ENCODE results near the gene KIRREL3.

The KIRREL3 gene

DNA sequence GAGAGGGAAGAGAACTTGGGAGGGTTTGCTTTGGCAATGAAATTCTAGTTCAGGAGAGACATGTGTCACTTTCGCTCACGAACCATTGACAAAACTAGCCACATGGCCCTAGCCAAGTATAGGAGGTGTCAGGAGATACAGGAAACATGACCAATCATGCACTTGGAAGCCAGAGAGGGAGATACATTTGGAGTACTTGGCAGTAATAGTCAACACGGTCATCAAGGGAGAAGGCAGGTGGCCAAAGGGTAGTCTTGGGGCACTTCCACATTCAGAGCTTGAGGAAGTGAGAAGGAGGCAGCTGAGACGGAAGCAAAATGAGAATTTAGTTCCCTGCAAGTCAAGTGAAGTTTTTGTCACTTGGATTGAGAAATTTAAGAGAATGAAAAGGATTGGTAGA is 26.4 kb upstream of the KIRREL3 start:
- Histone ChIP-seq H3K9ac (ENCODE audit: low read length) (no peak overlapping the region), H3K27me3 (ENCODE audit: control insufficient read depth, insufficient read depth, low read length) (no peaks in the 10 kb centered on the region), H3K4me3 (ENCODE audit: low read length) (no peak overlapping the region), H3K4me1 (ENCODE audit: control insufficient read depth, low read depth, low read length) (peaks cover 5% of the 10 kb centered on the region), H3K36me3 (ENCODE audit: control insufficient read depth, low read depth, low read length) (no peaks in the 10 kb centered on the region), H3K9me3 (ENCODE audit: control insufficient read depth, low read depth, low read length) (no peaks in the 10 kb centered on the region), H3K27ac (ENCODE audit: low read length) (no peak overlapping the region)

DNA sequence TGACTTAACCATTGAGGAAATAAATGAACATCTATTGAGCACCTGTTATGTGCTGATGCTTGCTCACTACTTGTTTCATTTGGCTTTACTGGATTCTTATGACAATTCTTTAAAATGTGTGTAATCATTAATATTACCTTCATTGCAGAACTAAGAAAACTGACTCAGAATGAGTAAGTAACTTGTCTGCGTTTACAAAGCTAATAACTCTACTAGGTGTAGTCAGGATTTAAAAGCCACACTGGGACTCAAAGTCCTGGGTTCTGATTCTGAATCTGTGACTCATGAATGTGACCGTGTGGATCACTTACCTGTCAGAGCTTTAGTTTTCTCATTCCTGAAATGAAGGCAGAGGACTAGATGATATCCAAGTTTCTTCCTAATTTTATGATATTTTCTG is 23.4 kb upstream of the KIRREL3 start:
- Histone ChIP-seq H3K9me3 (ENCODE audit: control insufficient read depth, low read depth, low read length) (no peaks in the 10 kb centered on the region), H3K36me3 (ENCODE audit: control insufficient read depth, low read depth, low read length) (no peaks in the 10 kb centered on the region), H3K27ac (ENCODE audit: low read length) (no peak overlapping the region), H3K4me1 (ENCODE audit: control insufficient read depth, low read depth, low read length) (peaks cover 5% of the 10 kb centered on the region), H3K27me3 (ENCODE audit: control insufficient read depth, insufficient read depth, low read length) (no peaks in the 10 kb centered on the region), H3K9ac (ENCODE audit: low read length) (no peak overlapping the region), H3K4me3 (ENCODE audit: low read length) (no peak overlapping the region)

DNA sequence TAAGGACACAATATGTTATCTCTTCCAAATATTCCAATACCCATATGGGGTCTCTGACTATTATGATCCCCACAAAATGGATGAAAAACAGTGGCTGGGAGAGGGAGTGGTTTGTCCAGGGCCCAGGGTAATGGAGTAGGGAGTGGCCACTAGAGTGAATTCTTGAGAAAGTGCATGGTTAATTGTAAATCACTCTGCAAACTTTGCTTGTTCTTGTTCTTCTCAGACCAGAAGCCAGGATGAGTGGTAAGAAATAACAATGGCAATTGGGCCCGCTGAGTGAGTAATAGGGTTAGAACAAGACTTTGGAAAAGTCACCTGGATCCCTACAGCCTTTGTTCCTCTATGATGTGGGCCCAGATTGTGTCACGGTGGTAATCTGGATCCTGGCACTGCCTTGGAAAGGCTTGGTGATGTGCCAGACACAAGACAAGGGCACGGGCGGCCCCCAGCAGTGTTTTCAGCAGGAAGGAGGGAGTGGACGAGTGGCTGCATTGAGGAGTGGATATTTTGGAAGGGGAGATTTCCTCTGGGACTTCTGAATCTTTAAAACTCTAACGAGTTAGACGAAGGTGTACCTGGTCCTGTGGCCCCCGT is 18.2 kb upstream of the KIRREL3 start:
- Histone ChIP-seq H3K4me3 (ENCODE audit: low read length) (no peak overlapping the region), H3K4me1 (ENCODE audit: control insufficient read depth, low read depth, low read length) (no peaks in the 10 kb centered on the region), H3K27me3 (ENCODE audit: control insufficient read depth, insufficient read depth, low read length) (no peaks in the 10 kb centered on the region), H3K36me3 (ENCODE audit: control insufficient read depth, low read depth, low read length) (no peaks in the 10 kb centered on the region), H3K27ac (ENCODE audit: low read length) (no peak overlapping the region), H3K9ac (ENCODE audit: low read length) (no peak overlapping the region), H3K9me3 (ENCODE audit: control insufficient read depth, low read depth, low read length) (no peaks in the 10 kb centered on the region)

DNA sequence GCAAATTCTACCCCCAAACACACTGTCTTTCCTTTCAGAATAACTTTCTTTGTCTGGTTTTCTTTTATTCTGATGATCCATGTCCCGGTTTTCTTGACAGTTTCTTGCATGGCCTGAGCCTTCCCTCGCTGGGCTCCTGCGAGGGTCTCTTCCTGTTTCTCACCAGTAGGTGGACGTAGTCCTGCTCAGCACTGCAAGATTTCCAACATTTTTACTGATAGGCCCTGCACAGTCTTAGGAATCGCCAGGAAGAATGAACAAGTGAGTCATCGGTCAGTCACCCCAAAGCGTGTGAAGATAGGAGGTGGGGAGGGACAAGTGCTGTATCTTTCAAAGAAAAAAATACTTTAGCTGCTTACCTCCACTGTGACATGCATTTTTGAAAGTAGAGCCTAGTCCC is 16.9 kb upstream of the KIRREL3 start:
- no peaks in the 10 kb centered on the region for H3K36me3 ChIP-seq (ENCODE audit: control insufficient read depth, low read depth, low read length)
- no peaks in the 10 kb centered on the region for H3K9me3 ChIP-seq (ENCODE audit: control insufficient read depth, low read depth, low read length)
- H3K27me3 ChIP-seq (ENCODE audit: control insufficient read depth, insufficient read depth, low read length) = no peaks in the 10 kb centered on the region
- H3K4me1 ChIP-seq (ENCODE audit: control insufficient read depth, low read depth, low read length) = no peaks in the 10 kb centered on the region
- no peak overlapping the region for H3K9ac ChIP-seq (ENCODE audit: low read length)
- no peak overlapping the region for H3K27ac ChIP-seq (ENCODE audit: low read length)
- no peak overlapping the region for H3K4me3 ChIP-seq (ENCODE audit: low read length)

DNA sequence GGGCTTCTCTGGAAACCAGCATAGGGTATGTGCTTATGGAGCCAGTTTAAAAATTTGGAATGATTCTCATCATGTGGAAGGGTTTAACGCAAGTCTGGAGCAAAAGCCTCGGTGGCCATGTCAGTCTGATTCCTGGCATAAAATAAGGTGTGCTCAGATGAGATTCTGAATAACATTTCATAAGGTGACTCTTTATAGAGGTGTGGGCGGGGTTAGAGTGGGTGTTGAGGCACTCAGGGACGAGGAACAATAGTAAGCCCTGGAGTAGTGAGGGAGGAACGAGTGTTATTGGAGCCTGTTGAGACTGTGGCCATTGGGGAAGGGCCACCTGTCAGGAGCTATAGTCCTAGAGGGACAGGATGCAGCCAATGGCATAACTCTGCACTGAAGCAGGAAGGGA is 13.0 kb upstream of the KIRREL3 start:
- Histone ChIP-seq H3K27me3 (ENCODE audit: control insufficient read depth, insufficient read depth, low read length) (no peaks in the 10 kb centered on the region), H3K4me3 (ENCODE audit: low read length) (no peak overlapping the region), H3K9ac (ENCODE audit: low read length) (no peak overlapping the region), H3K27ac (ENCODE audit: low read length) (no peak overlapping the region), H3K4me1 (ENCODE audit: control insufficient read depth, low read depth, low read length) (no peaks in the 10 kb centered on the region), H3K9me3 (ENCODE audit: control insufficient read depth, low read depth, low read length) (no peaks in the 10 kb centered on the region), H3K36me3 (ENCODE audit: control insufficient read depth, low read depth, low read length) (no peaks in the 10 kb centered on the region)

DNA sequence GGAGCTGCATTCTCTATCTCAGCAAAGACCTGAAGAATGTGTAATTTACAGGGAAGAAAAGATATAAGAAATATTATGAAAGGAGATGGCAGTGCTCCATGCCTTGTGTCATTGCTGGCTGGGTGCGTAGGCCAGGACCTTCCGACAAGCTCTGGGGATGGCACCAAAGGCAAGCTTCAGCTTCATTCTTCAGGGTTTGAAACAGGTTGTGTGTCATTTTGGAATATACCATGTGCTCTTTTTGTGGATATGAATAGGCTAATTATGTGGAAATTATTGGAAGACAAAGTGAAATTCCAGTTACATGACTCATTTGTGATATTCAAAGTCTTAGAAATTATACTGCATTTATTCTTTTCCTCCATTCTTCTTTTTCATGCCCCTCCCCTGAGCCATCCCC is 5.7 kb upstream of the KIRREL3 start:
- Histone ChIP-seq H3K36me3 (ENCODE audit: control insufficient read depth, low read depth, low read length) (no peaks in the 10 kb centered on the region), H3K27ac (ENCODE audit: low read length) (no peak overlapping the region), H3K4me3 (ENCODE audit: low read length) (no peak overlapping the region), H3K9ac (ENCODE audit: low read length) (no peak overlapping the region), H3K27me3 (ENCODE audit: control insufficient read depth, insufficient read depth, low read length) (peaks cover 39% of the 10 kb centered on the region), H3K4me1 (ENCODE audit: control insufficient read depth, low read depth, low read length) (no peaks in the 10 kb centered on the region), H3K9me3 (ENCODE audit: control insufficient read depth, low read depth, low read length) (no peaks in the 10 kb centered on the region)

DNA sequence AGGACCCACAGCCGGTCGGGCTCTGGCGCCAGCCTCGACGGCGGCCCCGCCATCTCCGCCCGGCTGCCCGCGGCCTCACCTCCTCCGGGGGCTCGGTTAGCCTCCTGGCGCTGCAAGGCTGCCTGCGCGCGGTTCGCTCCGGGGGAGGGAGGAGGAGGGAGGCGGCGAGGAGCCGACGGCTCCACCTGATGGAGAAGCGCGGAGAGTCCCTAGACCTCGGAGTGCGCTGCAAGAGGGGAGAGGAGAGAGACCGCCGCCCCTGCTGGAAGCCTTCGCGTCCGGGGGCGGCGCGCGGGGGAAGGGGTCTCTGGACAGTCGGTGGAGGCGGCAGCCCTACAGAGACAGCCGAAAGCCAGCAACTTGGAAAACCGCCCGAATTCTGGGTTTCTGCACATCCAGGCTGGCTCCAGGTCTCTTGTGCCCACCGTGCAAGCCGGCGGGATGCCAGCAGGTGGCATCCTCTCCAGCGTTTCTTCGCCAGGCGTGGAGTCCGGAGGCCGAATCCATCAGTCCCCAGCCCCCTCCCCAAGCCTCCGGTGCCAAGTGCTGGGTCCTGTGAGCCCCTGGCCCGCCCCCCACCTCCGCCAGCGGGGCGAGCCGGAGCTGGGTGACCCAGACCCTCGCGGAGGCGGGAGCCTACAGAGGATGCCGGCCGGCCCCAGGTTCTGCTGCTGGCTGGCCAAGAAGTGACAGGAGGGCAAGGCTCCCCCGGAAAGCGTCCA is 2.9 kb upstream of the KIRREL3 start:
- no peaks in the 10 kb centered on the region for H3K36me3 ChIP-seq (ENCODE audit: control insufficient read depth, low read depth, low read length)
- no peak overlapping the region for H3K9ac ChIP-seq (ENCODE audit: low read length)
- peaks cover 5% of the 10 kb centered on the region for H3K4me1 ChIP-seq (ENCODE audit: control insufficient read depth, low read depth, low read length)
- H3K27me3 ChIP-seq (ENCODE audit: control insufficient read depth, insufficient read depth, low read length) = peaks cover 68% of the 10 kb centered on the region
- H3K9me3 ChIP-seq (ENCODE audit: control insufficient read depth, low read depth, low read length) = no peaks in the 10 kb centered on the region
- no peak overlapping the region for H3K27ac ChIP-seq (ENCODE audit: low read length)
- H3K4me3 ChIP-seq (ENCODE audit: low read length) = peak overlapping the region; percentile 70

DNA sequence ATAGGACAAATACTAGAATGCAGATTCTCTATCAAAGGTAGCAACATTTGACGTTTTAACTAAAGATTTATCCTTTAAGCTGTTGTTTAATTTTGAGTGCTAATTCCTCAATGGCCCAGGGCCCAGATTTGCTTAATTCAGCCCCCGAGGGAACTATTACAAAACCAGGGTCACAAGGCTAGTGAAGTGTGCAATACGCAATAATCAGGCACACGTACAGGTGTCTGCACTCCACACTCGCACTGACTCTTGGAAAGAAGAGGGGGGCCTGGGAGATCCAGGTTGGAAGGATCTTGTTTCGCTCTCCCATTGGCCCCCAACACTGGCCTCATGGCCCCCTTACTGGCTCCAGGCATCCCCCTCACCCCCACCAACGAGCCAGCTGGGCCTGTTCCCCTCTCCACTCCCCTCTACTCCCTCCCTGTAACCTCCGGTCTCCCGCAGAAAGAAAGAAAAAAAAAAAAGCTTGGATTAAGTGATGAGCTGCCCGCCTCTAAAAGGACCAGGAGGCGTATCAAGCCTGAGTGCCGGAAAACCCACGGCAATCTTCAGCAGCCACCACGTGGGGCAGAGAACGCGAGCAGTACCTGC is 2.2 kb upstream of the KIRREL3 start:
- peak overlapping the region; percentile 70 for H3K4me3 ChIP-seq (ENCODE audit: low read length)
- no peaks in the 10 kb centered on the region for H3K36me3 ChIP-seq (ENCODE audit: control insufficient read depth, low read depth, low read length)
- H3K4me1 ChIP-seq (ENCODE audit: control insufficient read depth, low read depth, low read length) = peaks cover 5% of the 10 kb centered on the region
- H3K27ac ChIP-seq (ENCODE audit: low read length) = no peak overlapping the region
- no peaks in the 10 kb centered on the region for H3K9me3 ChIP-seq (ENCODE audit: control insufficient read depth, low read depth, low read length)
- peaks cover 74% of the 10 kb centered on the region for H3K27me3 ChIP-seq (ENCODE audit: control insufficient read depth, insufficient read depth, low read length)
- H3K9ac ChIP-seq (ENCODE audit: low read length) = no peak overlapping the region

DNA sequence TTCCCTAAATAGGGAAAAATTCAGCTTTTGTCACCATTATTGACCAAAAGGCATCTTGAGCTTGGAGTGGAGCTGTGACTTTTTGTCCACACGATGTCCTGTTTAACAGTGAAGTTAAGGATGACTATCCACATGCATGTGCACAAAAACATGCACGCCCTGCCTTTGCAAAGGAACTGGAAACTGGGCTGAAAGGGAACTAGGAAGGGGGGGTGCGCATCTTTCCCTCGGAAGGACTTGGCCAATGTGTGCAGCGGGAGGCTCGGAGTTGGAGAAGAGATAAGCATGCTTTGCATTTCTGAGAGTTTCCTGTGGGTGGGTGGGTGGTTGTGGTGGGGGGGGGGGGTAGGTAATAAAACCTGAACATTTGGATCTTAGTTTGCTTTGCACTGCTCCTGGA is 411 bp upstream of the KIRREL3 start:
- Histone ChIP-seq H3K4me1 (ENCODE audit: control insufficient read depth, low read depth, low read length) (peaks cover 5% of the 10 kb centered on the region), H3K36me3 (ENCODE audit: control insufficient read depth, low read depth, low read length) (no peaks in the 10 kb centered on the region), H3K4me3 (ENCODE audit: low read length) (peak overlapping the region; percentile 62), H3K27me3 (ENCODE audit: control insufficient read depth, insufficient read depth, low read length) (peaks cover 74% of the 10 kb centered on the region), H3K9me3 (ENCODE audit: control insufficient read depth, low read depth, low read length) (no peaks in the 10 kb centered on the region), H3K9ac (ENCODE audit: low read length) (no peak overlapping the region), H3K27ac (ENCODE audit: low read length) (no peak overlapping the region)

DNA sequence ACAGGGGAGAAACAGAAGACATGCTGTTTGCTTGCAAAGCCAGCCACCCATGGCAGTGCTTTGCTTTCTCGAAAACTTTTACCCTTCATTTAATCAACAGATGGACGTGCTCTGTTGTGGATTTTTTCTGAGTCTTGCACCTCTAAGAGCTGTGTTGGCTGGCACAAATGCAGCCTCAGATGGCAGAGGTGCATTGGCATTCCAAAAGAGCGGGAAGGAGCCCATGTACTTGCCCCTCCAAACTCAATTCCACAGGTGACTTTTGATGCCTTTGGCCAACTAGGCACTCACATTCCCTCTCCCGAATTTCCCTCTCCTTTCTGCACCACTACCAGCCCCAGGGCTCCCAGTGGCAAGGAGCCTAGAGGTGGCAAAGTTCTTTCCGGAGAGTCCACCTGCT is 1.2 kb downstream of the KIRREL3 start:
- Histone ChIP-seq H3K36me3 (ENCODE audit: control insufficient read depth, low read depth, low read length) (no peaks in the 10 kb centered on the region), H3K27ac (ENCODE audit: low read length) (no peak overlapping the region), H3K4me3 (ENCODE audit: low read length) (no peak overlapping the region), H3K9me3 (ENCODE audit: control insufficient read depth, low read depth, low read length) (no peaks in the 10 kb centered on the region), H3K9ac (ENCODE audit: low read length) (no peak overlapping the region), H3K4me1 (ENCODE audit: control insufficient read depth, low read depth, low read length) (peaks cover 5% of the 10 kb centered on the region), H3K27me3 (ENCODE audit: control insufficient read depth, insufficient read depth, low read length) (peaks cover 64% of the 10 kb centered on the region)

DNA sequence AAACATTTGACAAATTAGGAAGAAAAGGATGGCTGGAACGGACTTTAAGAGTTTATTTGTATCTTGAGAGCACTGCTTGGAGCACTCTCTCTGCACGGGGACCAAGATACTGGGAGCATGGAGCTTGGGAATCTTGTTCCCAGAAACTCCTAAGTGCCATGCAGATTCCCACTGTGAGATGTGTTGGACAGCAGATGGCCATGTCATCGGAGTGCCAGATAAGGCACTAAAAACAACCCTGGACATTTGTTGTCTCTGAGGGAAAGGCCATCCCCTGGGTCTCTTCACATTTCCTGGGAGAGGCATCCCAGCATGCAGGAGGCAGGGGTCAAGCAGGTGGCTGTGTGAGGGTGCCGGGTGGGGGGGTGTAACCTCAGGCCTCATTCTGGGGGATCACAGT is 2.9 kb downstream of the KIRREL3 start:
- Histone ChIP-seq H3K9ac (ENCODE audit: low read length) (no peak overlapping the region), H3K4me1 (ENCODE audit: control insufficient read depth, low read depth, low read length) (peaks cover 5% of the 10 kb centered on the region), H3K9me3 (ENCODE audit: control insufficient read depth, low read depth, low read length) (no peaks in the 10 kb centered on the region), H3K4me3 (ENCODE audit: low read length) (no peak overlapping the region), H3K36me3 (ENCODE audit: control insufficient read depth, low read depth, low read length) (no peaks in the 10 kb centered on the region), H3K27me3 (ENCODE audit: control insufficient read depth, insufficient read depth, low read length) (peaks cover 48% of the 10 kb centered on the region), H3K27ac (ENCODE audit: low read length) (no peak overlapping the region)

DNA sequence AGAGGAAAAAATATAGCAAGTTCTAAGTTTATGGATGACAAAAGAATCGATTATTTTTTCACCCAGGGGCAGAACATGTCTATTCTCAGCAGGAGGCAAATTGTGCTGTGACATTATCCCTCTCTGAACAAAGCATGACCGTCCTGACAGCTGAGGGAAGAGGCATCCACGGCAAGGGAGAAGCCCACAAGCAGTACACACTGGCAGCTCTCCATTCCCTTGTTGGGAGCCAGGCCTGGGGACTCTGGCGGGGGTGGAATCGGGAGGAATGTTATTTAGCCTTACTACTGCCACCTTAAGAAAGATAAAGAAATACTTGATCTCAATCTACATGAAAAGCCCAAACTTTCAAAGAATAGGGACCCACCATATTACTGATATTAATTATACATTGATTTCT is 3.4 kb downstream of the KIRREL3 start:
- Histone ChIP-seq H3K4me1 (ENCODE audit: control insufficient read depth, low read depth, low read length) (peaks cover 5% of the 10 kb centered on the region), H3K9ac (ENCODE audit: low read length) (no peak overlapping the region), H3K9me3 (ENCODE audit: control insufficient read depth, low read depth, low read length) (no peaks in the 10 kb centered on the region), H3K27ac (ENCODE audit: low read length) (no peak overlapping the region), H3K36me3 (ENCODE audit: control insufficient read depth, low read depth, low read length) (no peaks in the 10 kb centered on the region), H3K4me3 (ENCODE audit: low read length) (no peak overlapping the region), H3K27me3 (ENCODE audit: control insufficient read depth, insufficient read depth, low read length) (peaks cover 44% of the 10 kb centered on the region)
